Neuronal stem cell (in vitro differentiated cells): ENCODE data around the gene ZSWIM1.

Source experiments
- DNase-seq: peaks from one replicate; pipeline ENCODE4 v3.0.0-alpha.2; 2013; ENCODE audit warnings: low spot score
- H2AFZ ChIP-seq: one replicate; pipeline ENCODE4 v1.6.1; 2013; ENCODE audit warnings: mild to moderate bottlenecking, low read length, inconsistent platforms
- H2AK5ac ChIP-seq: 2 replicates; pipeline ENCODE4 v1.6.1; 2013; ENCODE audit warnings: low read depth, mild to moderate bottlenecking, inconsistent platforms, low read length, moderate library complexity, mixed read lengths
- H2BK120ac ChIP-seq: 2 replicates; pipeline ENCODE4 v1.6.1; 2013; ENCODE audit warnings: low read depth, mild to moderate bottlenecking, inconsistent platforms, low read length, moderate library complexity, mixed read lengths
- H2BK12ac ChIP-seq: one replicate; pipeline ENCODE4 v1.6.1; 2013; ENCODE audit warnings: low read length, inconsistent platforms
- H2BK15ac ChIP-seq: 2 replicates; pipeline ENCODE4 v1.6.1; 2013; ENCODE audit warnings: mild to moderate bottlenecking, low read length, inconsistent platforms, mixed read lengths
- H2BK5ac ChIP-seq: one replicate; pipeline ENCODE4 v1.6.1; 2013; ENCODE audit warnings: inconsistent platforms, mild to moderate bottlenecking, low read length, moderate library complexity
- H3K14ac ChIP-seq: one replicate; pipeline ENCODE4 v1.6.1; 2013; ENCODE audit warnings: low read length, inconsistent platforms
- H3K18ac ChIP-seq: 2 replicates; pipeline ENCODE4 v1.6.1; 2013; ENCODE audit warnings: low read length, inconsistent platforms
- H3K23ac ChIP-seq: 2 replicates; pipeline ENCODE4 v1.6.1; 2013; ENCODE audit warnings: low read depth, mild to moderate bottlenecking, mixed read lengths, low read length, inconsistent platforms; ENCODE audit not compliant: poor library complexity
- H3K27ac ChIP-seq: replicated peaks from 3 replicates; pipeline ENCODE4 v1.5.1; 2013; ENCODE audit warnings: low read length, inconsistent platforms
- H3K27me3 ChIP-seq, 3 experiments: 2 replicates each; pipeline ENCODE4 v1.6.1; 2013; ENCODE audit warnings: low read length in 3 of 3, mild to moderate bottlenecking in 2 of 3, inconsistent platforms in 1 of 3, low read depth in 1 of 3, mixed read lengths in 1 of 3, moderate library complexity in 1 of 3; ENCODE audit not compliant: control insufficient read depth in 3 of 3, insufficient read depth in 3 of 3
- H3K36me3 ChIP-seq, 2 donors: replicated peaks in 1 of 2; 2 replicates each; pipeline ENCODE4 v1.6.1; 2013; ENCODE audit warnings: low read length in 2 of 2; ENCODE audit not compliant: control insufficient read depth in 2 of 2, insufficient read depth in 2 of 2
- H3K4ac ChIP-seq: 2 replicates; pipeline ENCODE4 v1.6.1; 2013; ENCODE audit warnings: inconsistent platforms, mild to moderate bottlenecking, low read length, moderate library complexity
- H3K4me1 ChIP-seq, 2 donors: 1 replicate in 1 of 2; 2 replicates in 1 of 2; pipeline ENCODE4 v1.6.1; 2013; ENCODE audit warnings: low read length in 2 of 2, low read depth in 1 of 2; ENCODE audit not compliant: control insufficient read depth in 2 of 2, insufficient read depth in 1 of 2
- H3K4me2 ChIP-seq: one replicate; pipeline ENCODE4 v1.6.1; 2013; ENCODE audit warnings: mild to moderate bottlenecking, low read length, inconsistent platforms; ENCODE audit not compliant: insufficient read depth, poor library complexity, severe bottlenecking
- H3K4me3 ChIP-seq, 2 donors: 2 replicates each; pipeline ENCODE4 v1.5.1; 2013; ENCODE audit warnings: low read length in 2 of 2, mild to moderate bottlenecking in 2 of 2, inconsistent platforms in 1 of 2, moderate library complexity in 1 of 2
- H3K79me1 ChIP-seq: one replicate; pipeline ENCODE4 v1.6.1; 2013; ENCODE audit warnings: low read depth, mild to moderate bottlenecking, inconsistent platforms, low read length, moderate library complexity
- H3K9ac ChIP-seq: one replicate; pipeline ENCODE4 v1.6.1; 2013; ENCODE audit warnings: mild to moderate bottlenecking, low read depth, low read length, inconsistent platforms; ENCODE audit not compliant: poor library complexity
- H3K9me3 ChIP-seq, 2 donors: replicated peaks in 1 of 2; 2 replicates each; pipeline versions ENCODE3 to v1.6.1; 2013; ENCODE audit warnings: low read length in 2 of 2, mild to moderate bottlenecking in 2 of 2, inconsistent platforms in 1 of 2, low read depth in 1 of 2, mixed read lengths in 1 of 2, moderate library complexity in 1 of 2; ENCODE audit not compliant: control insufficient read depth in 2 of 2, insufficient read depth in 1 of 2
- H4K8ac ChIP-seq: one replicate; pipeline ENCODE4 v1.6.1; 2013; ENCODE audit warnings: low read depth, mild to moderate bottlenecking, inconsistent platforms, low read length, moderate library complexity
- H4K91ac ChIP-seq: one replicate; pipeline ENCODE4 v1.6.1; 2013; ENCODE audit warnings: low read length, low read depth, mild to moderate bottlenecking, inconsistent platforms; ENCODE audit not compliant: poor library complexity
- WGBS, 2 donors: extraction: QIAGEN DNeasy Blood & Tissue Kit; methylation state at CpG; one replicate each; pipeline ENCODE4 v1.1.7; 2013; ENCODE audit warnings: missing lambda C conversion rate in 2 of 2, mixed read lengths in 1 of 2; ENCODE audit not compliant: insufficient read length in 2 of 2, insufficient replicate concordance in 1 of 2; ENCODE audit errors: extremely low coverage in 2 of 2; 5-methylcytosine and 5-hydroxymethylcytosine counted together

Gene ZSWIM1

DNA sequence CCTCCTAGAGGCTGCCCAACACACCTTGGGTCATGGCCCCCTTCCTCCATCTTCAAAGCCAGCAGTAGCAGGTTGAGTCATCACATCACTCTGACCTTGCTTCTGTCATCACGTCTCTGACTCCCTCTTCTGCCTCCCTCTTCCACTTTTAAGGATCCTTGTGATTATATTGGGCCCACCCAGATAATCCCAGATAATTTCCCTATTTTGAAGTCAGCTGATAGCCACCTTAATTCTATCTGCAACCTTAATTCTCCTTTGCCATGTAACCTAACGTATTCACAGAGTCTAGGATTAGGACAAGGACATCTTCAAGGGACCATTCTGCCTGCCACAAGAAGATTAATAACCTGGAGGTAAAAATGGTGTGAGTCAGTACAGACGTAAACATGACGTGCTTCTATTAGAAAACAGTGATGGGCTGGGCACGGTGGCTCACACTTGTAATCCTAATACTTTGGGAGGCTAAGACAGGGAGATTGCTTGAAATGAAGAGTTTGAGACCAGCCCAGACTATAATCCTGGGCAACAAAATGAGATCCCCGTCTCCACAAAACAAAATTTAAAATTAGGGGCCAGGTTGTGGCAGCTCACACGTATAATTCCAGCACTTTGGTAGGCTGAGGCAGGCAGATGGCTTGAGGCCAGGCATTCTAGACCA is 20.3 kb upstream of the ZSWIM1 start:
- no peaks in the 10 kb centered on the region for H3K9me3 ChIP-seq
- no peak overlapping the region for H3K14ac ChIP-seq
- H2BK12ac ChIP-seq, result no peak overlapping the region
- no peak overlapping the region for H4K91ac ChIP-seq
- no peak overlapping the region for H2BK15ac ChIP-seq
- H3K27me3 ChIP-seq, result no peaks in the 10 kb centered on the region
- no peak overlapping the region for H2BK5ac ChIP-seq
- no peak overlapping the region for H3K23ac ChIP-seq
- no peak overlapping the region for H2AFZ ChIP-seq
- no peaks in the 10 kb centered on the region for H3K36me3 ChIP-seq
- no peak overlapping the region for H3K4ac ChIP-seq
- no peak overlapping the region for H3K27ac ChIP-seq
- no peak overlapping the region for H2BK120ac ChIP-seq
- no peak for DNase-seq
- H3K4me1 ChIP-seq, result peaks cover 4 to 7% of the 10 kb centered on the region in 2 donors
- H3K4me3 ChIP-seq, result no peak overlapping the region
- H3K4me2 ChIP-seq, result no peak overlapping the region
- H3K9ac ChIP-seq, result no peak overlapping the region
- H4K8ac ChIP-seq, result no peak overlapping the region
- WGBS, 2 donors, result no CpG with 5 or more reads among the region's 7 CpGs
- peaks cover 2% of the 10 kb centered on the region for H3K79me1 ChIP-seq
- no peak overlapping the region for H3K18ac ChIP-seq
- no peak overlapping the region for H2AK5ac ChIP-seq

DNA sequence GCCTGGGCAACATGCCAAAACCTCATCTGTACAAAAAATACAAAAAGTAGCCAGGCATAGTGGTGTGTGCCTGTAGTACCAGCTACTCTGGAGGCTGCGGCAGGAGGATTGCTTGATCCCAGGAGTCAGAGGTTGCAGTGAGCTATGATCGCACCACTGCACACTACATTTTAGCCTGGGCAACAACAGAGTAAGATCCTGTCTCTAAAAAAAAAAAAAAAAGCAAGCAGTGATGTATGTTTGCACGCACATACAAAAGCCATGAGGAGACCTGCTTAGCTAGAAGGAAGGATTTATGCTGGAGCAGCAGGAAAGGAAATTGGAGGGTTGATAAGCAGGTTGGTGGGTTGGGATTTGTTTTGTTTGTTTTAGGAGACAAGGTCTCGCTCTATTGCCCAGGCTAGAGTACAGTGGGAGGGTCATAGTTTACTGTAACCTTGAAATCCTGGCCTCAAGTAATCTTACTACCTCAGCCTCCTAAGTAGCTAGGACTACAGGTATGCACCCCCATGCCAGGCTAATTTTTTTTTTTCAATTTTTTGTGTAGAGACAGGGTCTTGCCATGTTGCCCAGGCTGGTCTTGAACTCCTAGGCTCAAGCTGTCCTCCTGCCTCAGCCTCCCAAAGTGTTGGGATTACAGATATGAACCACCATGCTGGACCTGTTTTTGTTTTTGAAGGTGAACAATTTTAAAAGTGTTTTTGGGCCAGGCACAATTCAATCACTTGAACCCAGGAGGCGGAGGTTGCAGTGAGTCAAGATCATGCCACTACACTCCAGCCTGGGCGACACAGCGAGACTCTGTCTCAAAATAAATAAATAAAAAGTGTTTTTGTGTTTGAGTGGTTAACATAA is 19.6 kb upstream of the ZSWIM1 start:
- Histone ChIP-seq H3K36me3 (no peaks in the 10 kb centered on the region), H3K27me3 (no peaks in the 10 kb centered on the region), H4K8ac (no peak overlapping the region), H3K27ac (no peak overlapping the region), H3K9me3 (no peaks in the 10 kb centered on the region), H2BK12ac (no peak overlapping the region), H2BK5ac (no peak overlapping the region), H3K4me3 (no peak overlapping the region), H3K18ac (no peak overlapping the region), H4K91ac (no peak overlapping the region), H3K79me1 (peaks cover 2% of the 10 kb centered on the region), H2BK120ac (no peak overlapping the region), H3K14ac (no peak overlapping the region), H2BK15ac (no peak overlapping the region), H3K4me1 (peaks cover 4 to 6% of the 10 kb centered on the region in 2 donors), H3K23ac (no peak overlapping the region), H3K4me2 (no peak overlapping the region), H3K4ac (no peak overlapping the region), H2AK5ac (no peak overlapping the region), H3K9ac (no peak overlapping the region), H2AFZ (no peak overlapping the region)
- no CpG with 5 or more reads among the region's 7 CpGs for WGBS, 2 donors
- DNase-seq, result no peak

DNA sequence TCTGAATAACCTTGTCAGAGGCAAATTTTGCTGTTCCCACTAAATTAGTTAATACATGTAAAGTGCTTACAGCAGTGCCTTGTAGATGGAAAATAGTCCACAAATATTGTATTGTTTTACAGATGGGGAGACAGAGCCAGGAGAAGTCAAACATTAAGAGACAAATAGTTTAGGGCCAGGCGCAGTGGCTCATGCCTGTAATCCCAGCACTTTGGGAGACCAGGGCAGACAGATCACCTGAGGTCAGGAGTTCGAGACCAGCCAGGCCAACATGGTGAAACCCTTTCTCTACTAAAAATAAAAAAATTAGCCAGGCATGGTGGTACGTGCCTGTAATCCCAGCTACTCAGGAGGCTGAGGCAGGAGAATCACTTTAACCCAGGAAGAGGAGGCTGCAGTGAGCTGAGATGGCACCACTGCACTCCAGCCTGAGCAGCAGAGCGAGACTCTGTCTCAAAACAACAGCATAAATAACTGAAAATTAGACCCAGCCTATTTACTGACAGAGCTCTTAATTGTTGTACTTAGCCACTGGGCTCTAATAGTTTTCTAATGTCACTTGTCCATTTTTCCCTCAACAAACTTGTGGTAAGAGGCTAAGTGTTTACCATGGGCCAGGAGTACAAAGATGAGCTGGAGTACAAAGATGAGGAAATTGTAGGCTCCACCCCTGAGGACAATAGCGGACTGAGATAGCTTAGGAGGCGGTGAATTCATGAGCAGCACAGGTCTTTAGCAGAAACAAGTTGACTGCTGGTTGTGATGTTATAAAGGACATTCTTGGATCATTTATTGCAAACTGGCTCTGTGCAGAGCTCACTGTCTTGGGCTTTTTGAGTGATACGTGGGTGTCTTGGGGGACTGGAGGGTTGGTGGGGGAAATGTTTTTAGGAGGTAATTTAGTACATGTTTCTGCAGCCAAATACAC is 17.2 kb upstream of the ZSWIM1 start:
- no peak overlapping the region for H3K18ac ChIP-seq
- no peak overlapping the region for H2BK12ac ChIP-seq
- no CpG with 5 or more reads among the region's 7 CpGs for WGBS, 2 donors

More for the DNA sequence above, 17.2 kb upstream of the ZSWIM1 start:
- Histone ChIP-seq H2BK120ac (no peak overlapping the region), H2AK5ac (no peak overlapping the region), H3K27me3 (no peaks in the 10 kb centered on the region), H3K79me1 (no peaks in the 10 kb centered on the region), H3K23ac (no peak overlapping the region), H4K91ac (no peak overlapping the region), H2BK5ac (no peak overlapping the region), H3K14ac (no peak overlapping the region), H3K36me3 (no peaks in the 10 kb centered on the region), H4K8ac (no peak overlapping the region), H3K4me1 (no peaks in the 10 kb centered on the region), H3K4me2 (no peak overlapping the region), H3K27ac (no peak overlapping the region), H2BK15ac (no peak overlapping the region), H3K4me3 (no peak overlapping the region), H3K4ac (no peak overlapping the region), H3K9ac (no peak overlapping the region), H3K9me3 (no peaks in the 10 kb centered on the region), H2AFZ (no peak overlapping the region)
- DNase-seq, result no peak
